Skeletal muscle satellite cell (primary cell): ENCODE data around the gene SPATA9.
"Not testable (repeated sequence)": the region's sequence is repeated elsewhere in the genome, so short reads cannot be mapped to it uniquely, and the experiment has no call there.

Experiments
- H3K27me3 ChIP-seq: 2 replicates; pipeline ENCODE4 v1.7.0; 2013; ENCODE audit warnings: low read length; ENCODE audit not compliant: control insufficient read depth, insufficient read depth
- H3K36me3 ChIP-seq: 2 replicates; pipeline ENCODE4 v1.7.0; 2013; ENCODE audit warnings: mild to moderate bottlenecking, control low read depth, low read length; ENCODE audit not compliant: insufficient read depth
- H3K4me1 ChIP-seq: 2 replicates; pipeline ENCODE4 v1.7.0; 2013; ENCODE audit warnings: low read length; ENCODE audit not compliant: control insufficient read depth, insufficient read depth
- H3K4me2 ChIP-seq: 2 replicates; pipeline ENCODE4 v1.7.0; 2013; ENCODE audit warnings: mild to moderate bottlenecking, low read length
- H3K4me3 ChIP-seq: 2 replicates; pipeline ENCODE4 v1.7.0; 2013; ENCODE audit warnings: low read length
- H3K9ac ChIP-seq: 2 replicates; pipeline ENCODE4 v1.7.0; 2013; ENCODE audit warnings: mild to moderate bottlenecking, low read depth, low read length, moderate library complexity
- H3K9me3 ChIP-seq: replicated peaks from 2 replicates; pipeline ENCODE4 v1.7.0; 2013; ENCODE audit warnings: mild to moderate bottlenecking, control low read depth, low read length

SPATA9 gene

DNA sequence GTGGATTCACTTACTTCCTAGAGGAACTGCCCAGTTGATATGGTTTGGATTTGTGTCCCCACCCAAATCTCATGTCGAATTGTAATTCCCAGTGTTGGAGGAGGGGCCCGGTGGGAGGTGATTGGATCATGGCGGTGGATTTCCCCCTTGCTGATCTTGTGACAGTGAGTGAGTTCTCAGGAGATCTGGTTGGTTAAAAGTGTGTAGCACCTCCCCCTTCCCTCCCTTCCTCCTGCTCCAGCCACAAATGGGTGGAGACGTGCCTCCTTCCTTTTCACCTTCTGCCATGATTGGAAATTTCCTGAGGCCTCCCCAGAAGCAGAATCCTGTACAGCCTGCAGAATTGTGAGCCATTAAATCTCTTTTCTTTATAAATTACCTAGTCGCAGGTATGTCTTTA, 30.5 kb upstream of the SPATA9 start:
- H3K27me3 ChIP-seq, H3K4me3 ChIP-seq, H3K9me3 ChIP-seq, H3K36me3 ChIP-seq, H3K4me2 ChIP-seq, H3K9ac ChIP-seq: not testable (repeated sequence)
- H3K4me1 ChIP-seq: peaks cover 41% of the 10 kb centered on the region

DNA sequence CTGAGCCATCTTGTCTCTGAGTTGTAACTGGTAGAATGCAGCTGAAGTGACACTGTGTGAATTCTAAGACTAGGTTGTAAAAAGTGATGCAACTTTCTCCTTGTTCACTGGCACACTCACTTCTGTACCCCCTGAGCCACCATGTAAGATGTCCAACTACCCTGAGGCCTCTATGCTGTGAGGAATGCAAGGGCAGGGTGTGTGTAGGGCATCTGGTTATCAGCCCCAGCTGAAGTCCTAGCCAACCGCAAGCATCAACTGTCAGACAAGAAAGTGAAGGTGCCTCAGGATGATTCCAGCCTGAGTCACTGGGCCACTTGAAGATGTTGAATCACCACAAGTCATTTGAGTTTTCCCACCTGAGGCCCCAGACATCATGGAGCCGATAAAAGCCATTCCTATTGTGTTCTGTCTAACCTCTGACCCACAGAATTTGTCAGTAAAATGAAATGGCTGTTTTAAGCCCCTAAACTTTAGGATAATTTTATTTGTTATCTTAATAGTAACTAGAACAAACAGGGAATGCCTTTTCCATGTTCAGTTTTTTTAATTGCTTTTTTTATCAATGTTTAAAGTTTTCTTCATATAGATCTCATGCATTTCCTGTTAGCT, 29.7 kb upstream of the SPATA9 start:
- Histone ChIP-seq H3K4me2 (no peak overlapping the region), H3K9ac (no peak overlapping the region), H3K36me3 (no peaks in the 10 kb centered on the region)

DNA sequence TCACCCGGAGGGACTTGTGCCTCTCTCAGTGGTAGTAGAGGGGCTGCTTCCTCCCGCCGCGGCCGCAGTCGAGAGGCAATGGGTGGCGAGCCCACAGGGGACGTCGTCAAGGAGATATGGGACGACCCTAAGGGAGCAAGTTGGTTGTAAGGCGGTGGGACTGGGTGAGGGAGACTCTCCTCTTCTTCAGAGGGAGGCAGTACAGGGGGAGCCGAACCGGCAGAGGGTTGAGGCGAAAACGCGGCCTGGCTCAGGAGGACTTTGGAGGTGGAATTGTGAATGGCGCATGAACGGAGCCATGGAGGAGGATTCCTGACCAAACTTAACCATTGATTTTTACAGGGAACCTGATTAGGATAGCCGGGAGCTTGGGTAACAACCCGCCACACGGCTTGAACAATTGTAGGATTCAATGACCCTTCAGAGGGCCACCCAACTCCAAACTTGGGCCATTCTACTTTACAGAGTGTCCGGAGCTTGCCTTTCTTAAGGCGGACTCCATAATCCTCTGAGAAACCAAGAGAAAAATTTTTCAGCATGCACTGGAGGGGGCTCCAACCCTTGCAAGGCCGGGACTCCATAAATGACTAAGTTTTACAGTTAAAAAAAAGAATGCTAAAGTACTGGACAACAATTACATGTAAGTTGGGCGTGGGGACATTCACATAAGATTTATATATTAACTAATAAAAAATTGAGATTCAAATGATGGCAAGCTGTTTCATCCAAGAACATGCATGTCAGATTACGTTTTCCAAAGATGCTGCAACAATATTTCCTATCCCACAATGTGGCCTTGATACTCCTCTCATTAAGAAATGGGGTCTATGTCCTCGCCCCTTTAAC, 28.9 kb upstream of the SPATA9 start:
- Histone ChIP-seq H3K9ac (no peak overlapping the region), H3K9me3 (no peaks in the 10 kb centered on the region), H3K4me3 (no peak overlapping the region), H3K4me1 (peaks cover 41% of the 10 kb centered on the region), H3K36me3 (no peaks in the 10 kb centered on the region), H3K27me3 (no peaks in the 10 kb centered on the region), H3K4me2 (no peak overlapping the region)

More for the DNA sequence above, 29.7 kb upstream of the SPATA9 start:
- no peaks in the 10 kb centered on the region for H3K9me3 ChIP-seq
- H3K27me3 ChIP-seq: no peaks in the 10 kb centered on the region
- peaks cover 41% of the 10 kb centered on the region for H3K4me1 ChIP-seq
- H3K4me3 ChIP-seq: no peak overlapping the region

DNA sequence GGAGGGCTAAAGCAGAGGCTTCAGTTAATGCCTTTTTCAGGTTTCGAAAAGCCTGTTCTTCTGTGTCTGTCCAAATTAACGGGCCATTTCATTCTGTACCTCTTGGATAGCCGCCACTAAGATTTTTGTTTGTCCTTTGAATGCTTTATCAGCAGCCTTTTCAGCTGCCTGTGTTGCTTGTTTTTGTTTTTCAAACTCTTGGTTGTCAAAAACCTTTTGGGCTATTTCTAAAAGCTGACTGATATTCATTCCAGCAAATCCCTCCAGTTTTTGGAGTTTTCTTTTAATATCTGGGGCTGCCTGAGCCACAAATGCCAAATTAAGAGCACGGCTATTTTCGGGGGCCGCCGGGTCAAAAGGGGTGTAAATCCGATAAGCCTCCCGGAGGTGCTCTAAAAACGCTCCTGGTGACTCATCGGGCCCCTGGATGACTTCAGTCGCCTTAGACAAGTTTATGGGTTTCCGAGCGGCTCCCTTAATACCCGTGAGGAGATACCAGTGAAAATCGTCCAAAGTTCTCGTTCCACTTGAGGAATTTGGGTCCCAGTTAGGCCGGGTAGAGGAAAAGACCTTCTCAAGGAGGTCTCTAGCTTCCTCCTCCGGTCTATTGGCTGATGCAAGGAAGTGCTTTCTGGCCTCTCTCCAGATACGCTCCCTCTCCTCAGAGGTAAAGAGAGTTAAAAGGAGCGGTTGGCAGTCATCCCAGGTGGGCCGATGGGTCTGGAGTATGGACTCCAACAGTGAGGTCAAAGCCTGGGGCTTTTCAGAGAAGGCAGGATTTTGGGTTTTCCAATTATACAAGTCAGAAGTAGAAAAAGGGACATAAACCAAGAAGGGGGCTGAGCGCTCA, 28.1 kb upstream of the SPATA9 start:
- not testable (repeated sequence) for H3K4me3 ChIP-seq, H3K27me3 ChIP-seq

GRCh38 chr5:95709967-95710650, 27.3 kb upstream of the SPATA9 start:
- no peak overlapping the region for H3K4me3 ChIP-seq
- H3K9ac ChIP-seq: no peak overlapping the region
- no peaks in the 10 kb centered on the region for H3K9me3 ChIP-seq
- no peaks in the 10 kb centered on the region for H3K36me3 ChIP-seq
- H3K4me1 ChIP-seq: peaks cover 29% of the 10 kb centered on the region
- no peak overlapping the region for H3K4me2 ChIP-seq
- H3K27me3 ChIP-seq: no peaks in the 10 kb centered on the region

More for the DNA sequence above, 28.1 kb upstream of the SPATA9 start:
- H3K4me2 ChIP-seq: peak overlapping the region; percentile 13
- H3K9me3 ChIP-seq, H3K36me3 ChIP-seq, H3K9ac ChIP-seq: not testable (repeated sequence)
- H3K4me1 ChIP-seq: peaks cover 36% of the 10 kb centered on the region

DNA sequence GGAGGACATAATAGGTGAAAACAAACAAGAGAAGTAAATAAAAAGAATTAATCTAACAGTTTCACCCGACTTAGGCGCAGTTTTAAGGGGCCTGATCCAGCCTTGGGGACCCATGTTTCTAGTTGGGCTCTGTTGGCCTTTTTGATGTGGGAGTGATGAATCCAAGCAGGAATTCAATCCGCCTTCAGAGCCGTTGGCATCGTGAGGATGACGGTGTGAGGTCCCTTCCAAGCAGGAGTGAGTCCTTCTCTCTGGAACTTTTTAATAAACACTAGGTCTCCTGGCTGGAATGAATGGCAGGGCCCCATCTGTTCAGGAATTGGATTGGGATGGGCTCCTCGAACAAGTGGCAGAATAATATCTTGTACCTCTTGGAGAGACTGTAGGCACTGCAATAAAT, 26.1 kb upstream of the SPATA9 start:
- Histone ChIP-seq H3K9me3 (no peaks in the 10 kb centered on the region), H3K27me3 (no peaks in the 10 kb centered on the region), H3K4me3 (no peak overlapping the region), H3K9ac (no peak overlapping the region), H3K4me2 (no peak overlapping the region), H3K4me1 (peaks cover 22% of the 10 kb centered on the region), H3K36me3 (no peaks in the 10 kb centered on the region)

DNA sequence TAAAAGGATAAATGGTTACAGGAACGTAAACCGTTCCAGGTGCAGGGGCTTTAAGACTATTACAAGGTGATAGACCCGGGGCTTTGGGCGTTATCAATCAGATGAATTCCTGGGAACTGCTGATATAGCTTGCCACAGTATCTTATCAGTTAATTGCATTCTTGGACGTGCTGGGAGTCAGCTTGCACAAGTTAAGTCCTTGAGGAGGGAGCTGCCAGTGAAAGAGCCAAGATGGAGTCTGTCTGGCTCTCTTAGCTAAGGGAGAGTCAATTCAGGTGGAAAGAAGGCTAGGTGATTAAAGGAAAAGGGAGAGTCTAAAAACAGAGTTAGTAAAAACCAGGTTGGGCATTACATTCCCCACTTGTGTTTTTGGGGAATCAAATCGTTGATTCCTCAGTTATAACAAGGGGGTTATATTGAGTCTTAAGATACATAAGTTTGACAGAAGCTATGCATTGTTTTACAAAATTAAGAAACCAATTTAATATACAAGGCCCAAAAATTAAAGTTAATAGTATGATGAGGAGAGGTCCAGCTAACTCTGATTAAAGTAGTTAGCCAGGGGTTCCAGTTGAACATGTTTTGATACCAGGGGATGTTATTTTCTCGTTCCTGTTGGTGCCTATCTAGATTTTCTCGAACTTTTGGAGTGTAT, 24.9 kb upstream of the SPATA9 start:
- H3K27me3 ChIP-seq, H3K9me3 ChIP-seq, H3K4me3 ChIP-seq, H3K9ac ChIP-seq, H3K36me3 ChIP-seq, H3K4me2 ChIP-seq: not testable (repeated sequence)
- H3K4me1 ChIP-seq: peaks cover 18% of the 10 kb centered on the region

DNA sequence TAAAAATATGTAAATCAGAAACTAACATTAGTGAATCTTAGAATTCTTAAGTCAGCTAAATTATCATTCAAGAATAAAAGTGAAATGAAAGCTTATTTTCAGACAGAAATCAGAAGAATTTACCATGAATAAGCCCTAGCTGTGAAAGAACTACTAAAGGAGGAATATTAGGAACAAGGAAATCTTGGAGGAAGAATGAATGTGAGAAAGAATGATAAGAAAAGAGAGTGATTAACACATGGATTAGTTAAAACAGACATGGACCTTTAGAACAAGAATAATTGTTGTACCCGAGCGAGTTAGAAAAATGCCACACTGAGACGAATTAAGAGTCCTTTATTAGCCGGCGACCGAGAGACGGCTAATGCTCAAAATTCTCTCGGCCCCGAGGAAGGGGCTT, 24.3 kb upstream of the SPATA9 start:
- no peaks in the 10 kb centered on the region for H3K27me3 ChIP-seq
- H3K36me3 ChIP-seq: no peaks in the 10 kb centered on the region

GRCh38 chr5:95706196-95706595, 23.4 kb upstream of the SPATA9 start:
- not testable (repeated sequence) for H3K4me1 ChIP-seq, H3K9me3 ChIP-seq, H3K36me3 ChIP-seq, H3K27me3 ChIP-seq, H3K9ac ChIP-seq, H3K4me3 ChIP-seq, H3K4me2 ChIP-seq

More for the DNA sequence above, 24.3 kb upstream of the SPATA9 start:
- Histone ChIP-seq H3K9ac (no peak overlapping the region), H3K4me2 (no peak overlapping the region), H3K4me1 (peaks cover 12% of the 10 kb centered on the region), H3K9me3 (no peaks in the 10 kb centered on the region), H3K4me3 (no peak overlapping the region)

GRCh38 chr5:95704150-95704549, 21.4 kb upstream of the SPATA9 start:
- Histone ChIP-seq H3K4me2 (no peak overlapping the region), H3K9ac (no peak overlapping the region), H3K9me3 (no peaks in the 10 kb centered on the region), H3K36me3 (no peaks in the 10 kb centered on the region), H3K4me3 (no peak overlapping the region), H3K4me1 (no peaks in the 10 kb centered on the region), H3K27me3 (no peaks in the 10 kb centered on the region)

DNA sequence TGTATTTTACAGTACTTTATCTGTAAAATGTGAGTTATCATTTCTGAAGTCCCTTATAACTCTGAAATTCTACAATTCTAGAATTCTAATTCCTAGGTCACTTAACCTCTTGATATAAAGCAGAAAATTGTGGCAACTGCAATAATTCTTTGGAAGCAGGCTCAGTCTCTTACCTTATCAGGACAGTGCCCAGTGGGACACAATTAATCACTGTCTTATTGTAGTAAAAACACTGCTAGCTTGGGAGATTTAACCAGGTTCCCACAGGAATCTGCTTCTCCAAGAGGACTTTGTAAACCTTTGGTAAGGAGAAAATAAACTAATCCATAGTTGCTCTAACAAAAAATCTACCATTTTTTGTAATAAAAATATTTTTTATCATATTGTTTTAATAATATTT, 18.3 kb upstream of the SPATA9 start:
- H3K9ac ChIP-seq: no peak overlapping the region
- no peak overlapping the region for H3K4me2 ChIP-seq
- no peaks in the 10 kb centered on the region for H3K36me3 ChIP-seq
- no peaks in the 10 kb centered on the region for H3K27me3 ChIP-seq
- no peak overlapping the region for H3K4me3 ChIP-seq
- no peaks in the 10 kb centered on the region for H3K4me1 ChIP-seq
- H3K9me3 ChIP-seq: no peaks in the 10 kb centered on the region
